Stimulated activated naive CD8-positive, alpha-beta T cell treated with anti-CD3 and anti-CD28 coated beads, Interleukin-15, Interleukin-2, amounts not matched to agents 100 U/mL and 50 U/mL, for 24 hours (primary cell): Measurements from ENCODE around the gene IGSF9B.
A peak's percentile ranks its signal among the peaks of the same experiment; 100 is the strongest.

Experiments used
- ATAC-seq: fragments of 150-1000 bp; cut with Tn5 transposase; one replicate; pipeline ENCODE4 v1.10.0; 2021
- DNase-seq: peaks from one replicate; pipeline ENCODE4 v3.0.0; 2021

The IGSF9B gene

GRCh38 chr11:133955945-133956421, 785 bp downstream of the IGSF9B start:
- ATAC-seq (no peak), DNase-seq (no peak)

GRCh38 chr11:133955081-133955891, 1.5 kb downstream of the IGSF9B start:
- ATAC-seq (peak; percentile 33), DNase-seq (peak; percentile 69)

DNA sequence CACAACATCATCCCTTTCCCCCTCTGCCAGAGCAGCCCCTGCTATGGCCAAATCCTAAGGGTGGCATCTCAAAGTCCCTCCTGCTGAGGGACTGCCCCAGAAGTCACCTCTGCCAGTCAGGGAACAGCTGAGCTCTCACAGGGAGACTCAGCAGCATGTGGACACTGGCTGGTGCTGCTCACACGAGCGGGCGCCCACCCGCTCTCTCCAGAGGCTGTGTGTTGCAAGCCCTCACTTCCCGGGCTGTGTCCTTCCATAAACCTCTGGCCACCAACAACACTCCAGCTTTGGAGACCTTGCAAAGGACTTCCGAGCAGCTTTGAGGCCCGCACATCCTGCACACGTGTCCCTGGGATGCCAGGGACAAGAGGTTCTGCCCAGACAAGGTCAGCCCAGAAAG, 2.8 kb downstream of the IGSF9B start:
- ATAC-seq (no peak), DNase-seq (no peak)

- ATAC-seq (no peak), DNase-seq (no peak)
Measured at GRCh38 chr11:133953547-133953946, 3.2 kb downstream of the IGSF9B start.

GRCh38 chr11:133952199-133953190, 4.3 kb downstream of the IGSF9B start:
- ATAC-seq (no peak), DNase-seq (no peak)

DNA sequence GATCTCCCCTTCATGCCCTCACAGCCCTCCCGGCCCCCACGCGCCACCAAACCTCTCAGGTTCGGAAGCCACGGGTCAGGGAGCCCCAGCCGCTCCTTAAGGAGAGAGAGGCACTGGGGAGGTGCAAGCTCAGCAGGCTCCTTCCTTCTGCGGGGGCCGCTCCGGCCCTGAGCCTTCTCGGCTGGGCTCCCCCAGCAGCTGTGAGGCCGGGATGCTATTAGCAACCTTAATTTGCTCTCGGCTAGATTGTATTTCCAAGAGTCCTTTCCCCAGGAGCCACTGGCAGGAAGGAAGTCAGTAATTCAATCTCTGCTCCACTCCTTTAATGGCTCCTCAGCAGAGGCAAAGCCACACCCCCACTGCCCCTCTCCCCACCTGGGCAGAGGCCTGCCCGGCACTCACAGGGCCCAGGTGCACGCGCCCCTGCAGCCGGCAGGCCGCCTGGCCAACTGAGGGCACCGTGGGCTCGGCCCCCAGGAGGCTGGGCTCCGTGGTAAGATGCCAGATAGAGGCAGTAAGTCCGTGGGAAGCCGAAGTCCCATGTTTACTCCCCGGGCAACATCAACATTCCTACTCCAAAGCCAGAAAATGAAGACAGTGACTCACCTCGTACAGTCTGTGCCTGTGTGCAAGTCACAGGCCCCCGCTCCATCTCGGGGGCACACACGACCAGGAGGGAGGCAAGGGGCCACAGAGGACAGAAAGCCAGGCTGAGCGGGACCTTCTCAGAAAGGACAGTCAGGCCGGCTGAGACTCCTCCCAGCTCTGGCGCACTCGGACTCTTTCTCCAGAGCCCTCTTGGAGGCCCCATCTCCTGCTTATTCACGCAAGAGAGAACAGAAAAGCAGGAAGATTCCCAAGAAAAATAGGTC, 5.2 kb downstream of the IGSF9B start:
- no peak for DNase-seq

DNA sequence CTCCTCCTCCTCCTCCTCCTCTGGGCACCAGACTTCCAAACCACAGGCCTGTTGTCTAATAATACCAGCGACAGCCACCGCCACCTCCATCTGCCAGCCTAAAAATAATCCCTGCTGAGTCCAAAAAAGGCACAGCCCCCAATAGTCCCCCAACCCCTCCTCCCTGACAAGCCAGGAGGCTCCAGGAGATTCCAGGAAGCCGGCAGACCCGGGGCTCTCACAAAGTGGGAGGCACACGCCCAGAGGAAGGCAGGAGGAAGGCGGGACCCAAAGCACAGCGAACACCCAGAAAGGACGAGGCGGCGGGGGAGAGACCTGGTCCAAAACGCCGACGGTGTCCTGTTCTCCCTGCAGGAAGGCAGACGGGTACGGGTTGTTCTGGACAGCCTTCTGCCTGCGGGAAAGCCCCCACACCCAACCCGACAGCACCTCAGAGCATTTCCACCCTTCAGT, 5.9 kb downstream of the IGSF9B start:
- DNase-seq (no peak), ATAC-seq (no peak)

More for the DNA sequence above, 5.2 kb downstream of the IGSF9B start:
- ATAC-seq = no peak

- no peak for DNase-seq
- ATAC-seq = no peak
Measured at GRCh38 chr11:133950421-133950820, 6.3 kb downstream of the IGSF9B start.

- DNase-seq (no peak), ATAC-seq (no peak)
Measured at GRCh38 chr11:133949129-133949528, 7.6 kb downstream of the IGSF9B start.

DNA sequence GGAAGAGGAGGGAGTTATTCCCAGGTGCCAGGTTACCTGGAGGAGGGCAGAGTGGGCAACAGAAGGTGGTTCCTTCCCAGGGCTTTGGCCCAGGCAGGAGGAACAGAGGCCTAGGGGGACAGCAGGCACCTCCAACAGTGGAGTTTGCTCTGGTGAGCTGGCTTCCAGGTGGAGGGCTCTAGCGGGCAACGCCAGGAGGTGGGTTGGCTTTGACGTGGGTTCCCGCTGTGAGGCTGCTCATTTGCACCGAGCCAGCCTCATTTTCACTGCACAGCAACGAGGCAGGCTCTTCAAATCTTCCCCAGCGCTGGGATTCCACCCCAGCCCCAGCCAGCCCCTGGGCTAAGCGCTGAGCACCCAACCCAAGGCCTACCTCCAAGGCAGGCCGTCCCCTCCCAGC, 8.1 kb downstream of the IGSF9B start:
- DNase-seq (no peak), ATAC-seq (no peak)

- DNase-seq (peak; percentile 70), ATAC-seq (peak; percentile 33)
Measured at GRCh38 chr11:133947321-133947756, 9.4 kb downstream of the IGSF9B start.

- DNase-seq (peak; percentile 70), ATAC-seq (peak; percentile 25)
Measured at GRCh38 chr11:133946541-133947318, 10.0 kb downstream of the IGSF9B start.

GRCh38 chr11:133946051-133946450, 10.7 kb downstream of the IGSF9B start:
- DNase-seq (no peak), ATAC-seq (no peak)

- peak; percentile 87 for ATAC-seq
- peak; percentile 87 for DNase-seq
Measured at GRCh38 chr11:133945087-133945974, 11.4 kb downstream of the IGSF9B start.

- ATAC-seq (no peak), DNase-seq (no peak)
Measured at GRCh38 chr11:133943950-133944698, 12.6 kb downstream of the IGSF9B start.

- no peak for DNase-seq
- no peak for ATAC-seq
Measured at GRCh38 chr11:133942577-133942976, 14.2 kb downstream of the IGSF9B start.

DNA sequence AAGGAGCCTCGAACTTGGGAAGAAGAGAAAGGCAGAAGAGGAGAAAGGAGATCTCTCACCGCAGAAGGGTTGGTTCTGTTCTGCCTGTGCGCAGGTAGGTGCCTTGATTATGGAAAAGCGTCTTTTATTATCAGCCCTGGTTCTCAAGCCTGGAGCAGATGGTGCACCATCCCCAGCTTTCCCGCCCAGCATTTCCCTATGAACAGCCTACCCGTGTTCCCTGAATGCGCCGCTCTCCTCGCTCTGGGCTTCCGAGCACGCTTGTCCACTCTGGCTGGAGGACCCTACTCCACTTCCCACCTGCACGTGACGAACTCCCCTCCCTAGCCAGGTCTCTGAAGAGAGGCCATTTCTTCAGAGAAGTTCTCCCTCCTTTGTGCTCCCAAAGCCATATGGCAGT, 15.2 kb downstream of the IGSF9B start:
- ATAC-seq (no peak), DNase-seq (no peak)

DNA sequence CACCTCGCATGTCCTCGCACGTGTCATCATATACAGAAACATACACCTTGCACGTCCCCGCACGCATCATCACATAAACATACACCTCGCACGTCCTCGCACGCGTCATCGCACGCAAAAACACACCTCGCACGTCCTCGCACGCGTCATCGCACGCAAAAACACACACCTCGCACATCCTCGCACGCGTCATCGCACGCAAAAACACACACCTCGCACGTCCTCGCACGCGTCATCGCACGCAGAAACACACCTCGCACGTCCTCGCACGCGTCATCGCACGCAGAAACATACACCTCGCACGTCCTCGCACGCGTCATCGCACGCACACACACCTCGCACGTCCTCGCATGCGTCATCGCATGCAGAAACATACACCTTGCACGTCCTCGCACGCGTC, 16.7 kb downstream of the IGSF9B start:
- ATAC-seq = no peak
- no peak for DNase-seq

DNA sequence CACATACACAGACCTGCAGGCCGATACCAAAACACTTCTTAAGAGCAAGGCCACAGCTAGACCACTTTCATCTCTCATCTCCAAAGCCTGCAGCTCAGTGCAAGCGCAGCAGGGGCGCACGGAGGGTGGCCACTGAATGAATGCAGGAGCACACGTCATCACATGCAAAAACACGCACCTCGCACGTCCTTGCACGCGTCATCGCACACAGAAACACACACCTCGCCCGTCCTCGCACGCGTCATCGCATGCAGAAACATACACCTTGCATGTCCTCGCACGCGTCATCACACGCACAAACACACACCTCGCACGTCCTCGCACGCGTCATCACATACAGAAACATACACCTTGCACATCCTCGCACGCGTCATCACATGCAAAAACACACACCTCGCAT, 17.2 kb downstream of the IGSF9B start:
- ATAC-seq = no peak
- DNase-seq = no peak
